Kidney (tissue), 14 donors: Measurements from ENCODE around the gene GALNS. TPM values are rescaled to one million over a fixed set of nuclear protein-coding genes. Genes with fewer than 3 reads are reported as not detected.

Experiments used
- DNase-seq, 5 donors: peaks; one replicate each; pipeline ENCODE4 v3.0.0-alpha.2; 2013 to 2020
- FAIRE-seq: peaks from 2 replicates; lab custom pipeline; 2012; peaks lifted over from hg19 to GRCh38; lab: Jason Lieb, UNC
- H3K27ac ChIP-seq, 2 donors: one replicate each; pipeline ENCODE4 v1.7.0; 2013; ENCODE audit warnings: low read depth in 2 of 2, low read length in 2 of 2, inconsistent platforms in 1 of 2
- H3K27me3 ChIP-seq: one replicate; pipeline ENCODE4 v1.7.1; 2013; ENCODE audit warnings: low read length, inconsistent platforms; ENCODE audit not compliant: control insufficient read depth, insufficient read depth
- H3K36me3 ChIP-seq, 3 donors: one replicate each; pipeline versions ENCODE4 v1.7.0 to v1.7.1; 2013; ENCODE audit warnings: low read length in 3 of 3, control low read depth in 1 of 3, inconsistent platforms in 1 of 3; ENCODE audit not compliant: insufficient read depth in 3 of 3, control insufficient read depth in 2 of 3
- H3K4me1 ChIP-seq, 3 donors: one replicate each; pipeline versions ENCODE4 v1.7.0 to v1.7.1; 2013; ENCODE audit warnings: low read length in 3 of 3, inconsistent platforms in 1 of 3, low read depth in 1 of 3; ENCODE audit not compliant: control insufficient read depth in 2 of 3, insufficient read depth in 2 of 3
- H3K4me3 ChIP-seq, 3 donors: one replicate each; pipeline versions ENCODE4 v1.7.0 to v1.8.1; 2013; ENCODE audit warnings: low read length in 3 of 3, control low read depth in 1 of 3, inconsistent platforms in 1 of 3
- H3K9ac ChIP-seq, 3 donors: one replicate each; pipeline versions ENCODE4 v1.7.0 to v1.7.1; 2013; ENCODE audit warnings: low read length in 3 of 3, control low read depth in 1 of 3, inconsistent platforms in 1 of 3
- H3K9me3 ChIP-seq, 3 donors: one replicate each; pipeline versions ENCODE4 v1.7.0 to v1.7.1; 2013; ENCODE audit warnings: low read length in 3 of 3, control low read depth in 1 of 3, inconsistent platforms in 1 of 3; ENCODE audit not compliant: control insufficient read depth in 2 of 3, insufficient read depth in 1 of 3
- intact Hi-C: fragments of 100-400 bp; cut with DNase I; formaldehyde crosslinking; loops from one replicate; pipeline ENCODE4 v1.11.1; 2022
- polyA plus RNA-seq: library from polyadenylated mRNA; stranded (reverse); fragments of 350-450 nt; fragmentation: Illumina TruSeq; extraction: RNeasy Lipid Tissue Mini Kit (QIAGEN cat#74804); gene quantifications from one replicate; pipeline ENCODE4 v1.2.3, GENCODE V29; 2014; ENCODE audit warnings: low read depth, low replicate concordance; ENCODE audit not compliant: insufficient read depth
- total RNA-seq: library from RNA; stranded (reverse); fragmentation: NEBNext Ultra II Directional; extraction: Animal tissue kit (Norgen Biotek cat#: 25700); gene quantifications from one replicate; pipeline ENCODE4 v1.2.1, GENCODE V29; 2021
- TF ChIP-seq, protein P1 (sequence below): IDR thresholded peaks from 3 replicates; pipeline ENCODE4 v1.5.1; 2012; ENCODE audit warnings: mild to moderate bottlenecking, moderate library complexity, borderline replicate concordance; ENCODE audit not compliant: insufficient read depth; ENCODE audit errors: extremely low read depth
- donor health status: control.
- donor health status: control.
- donor health status: control.
- donor health status: control.
- donor health status: control.
- donor health status: DM: yes; HTN: yes; CAD: no.
- donor health status: Normal renal cell carcinoma (clear cell type).

GALNS gene
- total and polyA plus RNA-seq, 2 donors from 2014 or later, result 15.8 to 37.2 TPM

DNA sequence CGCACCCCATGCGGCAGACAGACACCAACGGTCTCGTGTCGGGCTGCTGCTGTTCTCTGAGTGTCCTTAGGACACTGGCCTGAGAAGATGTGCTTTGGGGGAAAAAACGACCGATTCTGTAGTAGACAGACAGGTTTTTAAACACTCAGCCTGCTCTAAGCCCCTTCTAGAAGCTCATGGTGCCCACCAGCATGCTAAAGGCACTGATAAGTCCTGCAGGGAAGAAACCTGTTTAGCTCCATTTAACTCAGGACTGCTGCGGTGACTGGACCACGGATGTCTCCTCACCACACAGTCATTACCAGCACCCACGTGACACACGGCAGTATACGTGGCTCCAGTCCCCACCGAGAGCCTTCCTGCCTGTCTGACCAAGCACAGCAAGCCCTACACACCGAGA, 26.0 kb downstream of the GALNS start:
- no peak overlapping the region for H3K27ac ChIP-seq
- no peaks in the 10 kb centered on the region for H3K27me3 ChIP-seq
- no peaks in the 10 kb centered on the region for H3K9me3 ChIP-seq
- TF ChIP-seq, protein P1, sequence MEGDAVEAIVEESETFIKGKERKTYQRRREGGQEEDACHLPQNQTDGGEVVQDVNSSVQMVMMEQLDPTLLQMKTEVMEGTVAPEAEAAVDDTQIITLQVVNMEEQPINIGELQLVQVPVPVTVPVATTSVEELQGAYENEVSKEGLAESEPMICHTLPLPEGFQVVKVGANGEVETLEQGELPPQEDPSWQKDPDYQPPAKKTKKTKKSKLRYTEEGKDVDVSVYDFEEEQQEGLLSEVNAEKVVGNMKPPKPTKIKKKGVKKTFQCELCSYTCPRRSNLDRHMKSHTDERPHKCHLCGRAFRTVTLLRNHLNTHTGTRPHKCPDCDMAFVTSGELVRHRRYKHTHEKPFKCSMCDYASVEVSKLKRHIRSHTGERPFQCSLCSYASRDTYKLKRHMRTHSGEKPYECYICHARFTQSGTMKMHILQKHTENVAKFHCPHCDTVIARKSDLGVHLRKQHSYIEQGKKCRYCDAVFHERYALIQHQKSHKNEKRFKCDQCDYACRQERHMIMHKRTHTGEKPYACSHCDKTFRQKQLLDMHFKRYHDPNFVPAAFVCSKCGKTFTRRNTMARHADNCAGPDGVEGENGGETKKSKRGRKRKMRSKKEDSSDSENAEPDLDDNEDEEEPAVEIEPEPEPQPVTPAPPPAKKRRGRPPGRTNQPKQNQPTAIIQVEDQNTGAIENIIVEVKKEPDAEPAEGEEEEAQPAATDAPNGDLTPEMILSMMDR, result no peak
- no peaks in the 10 kb centered on the region for H3K4me1 ChIP-seq
- no peak for DNase-seq
- peaks cover 0 to 5% (median 0%) of the 10 kb centered on the region in 3 donors for H3K36me3 ChIP-seq
- FAIRE-seq, result no peak
- no peak overlapping the region for H3K9ac ChIP-seq
- no peak overlapping the region for H3K4me3 ChIP-seq
- intact Hi-C loops, result no loop called here

DNA sequence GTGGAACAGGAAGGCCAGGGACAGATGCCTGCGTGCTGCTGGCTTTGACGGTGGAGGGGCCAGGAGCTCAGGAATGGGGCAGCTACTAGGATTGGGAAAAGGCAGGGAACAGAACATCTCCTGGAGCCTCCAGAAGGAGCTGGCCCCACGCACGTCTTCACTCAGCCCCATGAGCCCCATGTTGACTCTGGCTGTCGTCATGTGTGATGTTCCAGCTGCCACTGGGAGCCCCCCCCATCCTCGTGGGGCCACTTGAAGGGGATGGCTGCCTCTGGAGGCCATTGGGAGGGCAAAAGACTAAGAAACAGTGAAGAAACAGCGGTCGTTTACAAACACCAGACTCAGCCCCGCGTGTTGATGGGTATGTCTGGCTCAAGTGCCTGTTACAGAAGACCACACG, 26.5 kb downstream of the GALNS start:
- peaks cover 0 to 3% (median 0%) of the 10 kb centered on the region in 3 donors for H3K36me3 ChIP-seq
- no peak overlapping the region for H3K9ac ChIP-seq

DNA sequence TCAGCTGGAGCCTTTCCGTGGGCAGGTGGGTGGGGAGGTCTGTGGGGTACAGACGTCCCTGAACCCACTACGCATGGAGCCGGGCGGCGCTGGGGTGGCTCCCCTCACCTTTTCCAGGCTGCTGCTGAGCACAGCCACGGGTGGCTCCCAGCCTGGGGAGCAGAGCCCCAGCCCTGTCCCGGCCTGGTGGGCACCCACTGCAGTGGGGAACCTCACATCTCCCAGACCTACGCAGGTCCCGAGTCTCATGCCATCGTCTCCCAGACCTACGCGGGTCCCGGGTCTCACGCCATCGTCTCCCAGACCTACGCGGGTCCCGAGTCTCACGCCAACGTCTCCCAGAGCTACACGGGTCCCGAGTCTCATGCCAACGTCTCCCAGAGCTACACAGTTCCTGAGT, 28.0 kb downstream of the GALNS start:
- intact Hi-C loops, result no loop called here
- no peaks in the 10 kb centered on the region for H3K9me3 ChIP-seq
- no peaks in the 10 kb centered on the region for H3K4me1 ChIP-seq
- no peaks in the 10 kb centered on the region for H3K27me3 ChIP-seq
- H3K27ac ChIP-seq, result no peak overlapping the region
- H3K36me3 ChIP-seq, result no peaks in the 10 kb centered on the region
- H3K4me3 ChIP-seq, result no peak overlapping the region
- no peak overlapping the region for H3K9ac ChIP-seq
- TF ChIP-seq, protein P1, result no peak
- no peak for DNase-seq
- no peak for FAIRE-seq

More for the DNA sequence above, 26.5 kb downstream of the GALNS start:
- no peaks in the 10 kb centered on the region for H3K4me1 ChIP-seq
- FAIRE-seq (no peak), DNase-seq (peak in 4 of 5 donors; percentile 63 to 92 (median 85))
- H3K27me3 ChIP-seq, result no peaks in the 10 kb centered on the region
- H3K9me3 ChIP-seq, result no peaks in the 10 kb centered on the region
- intact Hi-C loops, result no loop called here
- TF ChIP-seq, protein P1, result no peak
- no peak overlapping the region for H3K27ac ChIP-seq
- no peak overlapping the region for H3K4me3 ChIP-seq

DNA sequence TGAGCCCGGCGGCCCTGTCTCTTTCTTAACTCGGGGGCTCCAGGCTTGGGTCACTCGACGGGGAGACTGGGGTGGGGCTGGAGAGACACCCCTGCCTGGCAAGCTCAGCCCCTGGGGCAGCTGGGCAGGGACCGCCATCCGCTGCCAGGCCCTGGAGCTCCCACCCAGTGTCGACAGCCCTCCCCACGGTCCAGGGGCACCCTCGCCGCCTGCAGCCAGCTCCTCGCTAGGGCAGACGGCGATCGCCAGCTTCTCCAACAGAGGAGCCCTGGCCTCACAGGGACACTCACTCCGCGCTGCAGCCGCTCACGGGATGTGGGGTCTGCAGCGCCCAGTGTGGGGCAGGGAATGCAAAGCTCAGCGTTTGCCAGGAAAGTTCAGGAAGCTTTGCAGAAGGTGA, 29.0 kb downstream of the GALNS start:
- TF ChIP-seq, protein P1, result no peak
- Histone ChIP-seq H3K27ac (no peak overlapping the region), H3K27me3 (no peaks in the 10 kb centered on the region), H3K36me3 (peaks cover 0 to 2% (median 0%) of the 10 kb centered on the region in 3 donors), H3K9ac (no peak overlapping the region), H3K9me3 (no peaks in the 10 kb centered on the region), H3K4me1 (no peaks in the 10 kb centered on the region), H3K4me3 (no peak overlapping the region)
- intact Hi-C loops, result no loop called here
- FAIRE-seq (no peak), DNase-seq (no peak)
